Mesendoderm (in vitro differentiated cells): Measurements from ENCODE around the gene TAS2R60.

ENCODE experiments used
- DNase-seq: peaks from one replicate; pipeline ENCODE4 v3.0.0; 2013
- H2AK5ac ChIP-seq: 2 replicates; pipeline ENCODE4 v1.6.1; 2013; ENCODE audit warnings: low read length, inconsistent platforms
- H2BK120ac ChIP-seq: 2 replicates; pipeline ENCODE4 v1.6.1; 2013; ENCODE audit warnings: low read depth, mild to moderate bottlenecking, low read length, moderate library complexity, mixed read lengths
- H2BK15ac ChIP-seq: replicated peaks from 2 replicates; pipeline ENCODE4 v1.6.1; 2013; ENCODE audit warnings: low read depth, mild to moderate bottlenecking, moderate library complexity
- H2BK5ac ChIP-seq: 2 replicates; pipeline ENCODE4 v1.6.1; 2013; ENCODE audit warnings: low read length, inconsistent platforms
- H3K18ac ChIP-seq: 2 replicates; pipeline ENCODE4 v1.6.1; 2013; ENCODE audit warnings: mild to moderate bottlenecking, low read length, mixed read lengths
- H3K23ac ChIP-seq: one replicate; pipeline ENCODE4 v1.6.1; 2013; ENCODE audit warnings: low read length
- H3K27ac ChIP-seq: 2 replicates; pipeline ENCODE4 v1.5.1; 2013; ENCODE audit warnings: low read depth, mild to moderate bottlenecking, inconsistent platforms, low read length, moderate library complexity
- H3K27me3 ChIP-seq: 2 replicates; pipeline ENCODE4 v1.6.1; 2013; ENCODE audit warnings: low read length, control low read depth, mild to moderate bottlenecking, inconsistent platforms; ENCODE audit not compliant: insufficient read depth, poor library complexity
- H3K36me3 ChIP-seq: 2 replicates; pipeline ENCODE4 v1.6.1; 2013; ENCODE audit warnings: low read length, inconsistent platforms; ENCODE audit not compliant: control insufficient read depth, insufficient read depth
- H3K4ac ChIP-seq: one replicate; pipeline ENCODE4 v1.6.1; 2013; ENCODE audit warnings: low read depth, mild to moderate bottlenecking, low read length, moderate library complexity
- H3K4me1 ChIP-seq: 2 replicates; pipeline ENCODE4 v1.6.1; 2013; ENCODE audit warnings: low read depth, low read length, inconsistent platforms; ENCODE audit not compliant: control insufficient read depth
- H3K4me2 ChIP-seq: 2 replicates; pipeline ENCODE4 v1.6.1; 2013; ENCODE audit warnings: low read length
- H3K4me3 ChIP-seq: 2 replicates; pipeline ENCODE4 v1.5.1; 2013; ENCODE audit warnings: mild to moderate bottlenecking, low read length
- H3K56ac ChIP-seq: one replicate; pipeline ENCODE4 v1.6.1; 2013; ENCODE audit warnings: low read length
- H3K79me1 ChIP-seq: 2 replicates; pipeline ENCODE4 v1.6.1; 2013; ENCODE audit warnings: low read length, inconsistent platforms
- H3K79me2 ChIP-seq: 2 replicates; pipeline ENCODE4 v1.6.1; 2013; ENCODE audit warnings: mild to moderate bottlenecking, low read length; ENCODE audit not compliant: control insufficient read depth, insufficient read depth
- H3K9ac ChIP-seq: 2 replicates; pipeline ENCODE4 v1.6.1; 2013; ENCODE audit warnings: low read length, inconsistent platforms
- H4K5ac ChIP-seq: one replicate; pipeline ENCODE4 v1.6.1; 2013; ENCODE audit warnings: low read length
- H4K8ac ChIP-seq: one replicate; pipeline ENCODE4 v1.6.1; 2013; ENCODE audit warnings: low read depth, mild to moderate bottlenecking, control low read depth, low read length, moderate library complexity
- WGBS: extraction: QIAGEN DNeasy Blood & Tissue Kit; methylation state at CpG from one replicate; pipeline ENCODE4 v1.1.7; 2013; ENCODE audit warnings: low lambda C conversion rate, missing lambda C conversion rate; ENCODE audit not compliant: insufficient coverage; ENCODE audit errors: extremely low coverage; 5-methylcytosine and 5-hydroxymethylcytosine counted together

The TAS2R60 gene

DNA sequence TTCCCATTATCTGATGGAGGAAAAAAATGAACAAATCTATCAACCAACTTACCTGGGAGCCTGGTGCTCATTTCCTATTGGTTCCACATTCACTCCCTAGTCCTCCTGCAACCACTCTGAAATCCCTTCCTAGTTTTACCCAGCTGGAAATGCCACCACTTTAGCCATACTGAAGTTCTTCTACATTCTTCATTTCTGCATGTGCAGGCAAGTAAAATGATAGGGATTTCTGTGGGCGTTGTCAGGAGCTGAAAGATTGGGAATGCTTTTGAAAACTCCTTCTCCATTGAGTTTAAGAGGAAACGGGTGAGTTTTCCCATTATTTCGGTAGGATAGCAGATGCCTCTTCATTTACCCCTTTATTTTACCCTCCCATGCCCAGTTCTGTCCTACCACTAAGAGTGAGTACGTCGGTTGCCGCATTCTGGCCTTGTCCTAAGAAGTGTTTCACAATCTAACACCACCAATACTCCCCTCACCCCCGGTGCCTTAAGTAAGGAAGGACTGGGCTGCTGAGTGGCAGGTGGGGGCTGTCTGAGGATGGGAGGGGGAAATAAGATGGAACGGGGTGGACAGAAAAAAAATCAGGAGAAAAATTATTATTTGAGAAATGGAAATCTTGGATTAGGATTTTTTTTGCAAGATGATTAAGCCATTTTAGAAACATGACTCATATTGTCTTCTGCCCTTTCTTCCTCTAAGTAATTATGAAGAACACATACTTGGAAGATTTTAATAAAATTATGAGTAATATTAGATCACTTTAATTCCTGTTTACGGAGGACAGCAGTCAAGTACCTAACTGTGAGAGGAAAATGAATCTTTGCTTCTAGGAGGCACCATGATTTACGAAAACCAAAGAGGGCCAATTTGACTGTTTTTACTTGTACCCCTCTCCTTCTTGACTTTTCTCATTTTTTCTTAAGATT is 13.2 kb upstream of the TAS2R60 start:
- no peaks in the 10 kb centered on the region for H3K79me2 ChIP-seq
- no peak overlapping the region for H4K5ac ChIP-seq
- no peak overlapping the region for H3K4ac ChIP-seq
- H2BK120ac ChIP-seq = no peak overlapping the region
- no peak overlapping the region for H2BK15ac ChIP-seq
- H3K4me2 ChIP-seq = no peak overlapping the region
- no peak overlapping the region for H3K27ac ChIP-seq
- no peaks in the 10 kb centered on the region for H3K79me1 ChIP-seq
- H4K8ac ChIP-seq = no peak overlapping the region
- H3K23ac ChIP-seq = no peak overlapping the region
- no peak overlapping the region for H3K18ac ChIP-seq
- DNase-seq = no peak
- no peak overlapping the region for H2BK5ac ChIP-seq
- no peak overlapping the region for H3K56ac ChIP-seq
- no peaks in the 10 kb centered on the region for H3K27me3 ChIP-seq
- no peak overlapping the region for H3K4me3 ChIP-seq
- no peaks in the 10 kb centered on the region for H3K36me3 ChIP-seq
- H3K4me1 ChIP-seq = no peaks in the 10 kb centered on the region
- H2AK5ac ChIP-seq = no peak overlapping the region
- WGBS = no CpG with 5 or more reads among the region's 10 CpGs
- H3K9ac ChIP-seq = no peak overlapping the region

DNA sequence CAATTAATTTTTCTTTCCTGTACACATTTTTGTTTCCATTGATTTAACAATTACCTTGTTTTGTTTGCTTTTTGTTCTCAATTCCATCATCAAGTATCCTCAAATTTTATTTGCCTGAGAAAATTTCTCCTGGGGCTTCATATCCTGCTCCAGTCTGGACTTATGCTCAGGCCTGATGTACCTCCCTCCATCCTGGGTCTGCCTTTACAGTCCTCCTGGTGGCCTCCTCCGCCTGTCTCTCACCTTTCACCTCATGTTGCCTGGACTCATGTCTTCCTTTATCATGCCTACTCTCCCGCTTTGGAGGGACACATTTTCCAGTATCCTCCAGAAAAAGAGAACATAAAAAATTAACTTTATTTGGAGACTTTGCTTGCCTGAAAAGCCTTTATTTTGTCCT is 12.1 kb upstream of the TAS2R60 start:
- no peaks in the 10 kb centered on the region for H3K4me1 ChIP-seq
- H4K5ac ChIP-seq = no peak overlapping the region
- H3K27ac ChIP-seq = no peak overlapping the region
- no peaks in the 10 kb centered on the region for H3K79me1 ChIP-seq
- H2AK5ac ChIP-seq = no peak overlapping the region
- no peak overlapping the region for H3K9ac ChIP-seq
- H3K4ac ChIP-seq = no peak overlapping the region
- H3K4me2 ChIP-seq = no peak overlapping the region
- DNase-seq = no peak
- H3K18ac ChIP-seq = no peak overlapping the region
- no peak overlapping the region for H2BK5ac ChIP-seq
- H3K4me3 ChIP-seq = no peak overlapping the region
- H3K27me3 ChIP-seq = no peaks in the 10 kb centered on the region
- H4K8ac ChIP-seq = no peak overlapping the region
- H3K36me3 ChIP-seq = no peaks in the 10 kb centered on the region
- H2BK120ac ChIP-seq = no peak overlapping the region
- WGBS = no CpG with 5 or more reads among the region's 2 CpGs
- H3K56ac ChIP-seq = no peak overlapping the region
- no peak overlapping the region for H3K23ac ChIP-seq
- H3K79me2 ChIP-seq = no peaks in the 10 kb centered on the region
- H2BK15ac ChIP-seq = no peak overlapping the region

DNA sequence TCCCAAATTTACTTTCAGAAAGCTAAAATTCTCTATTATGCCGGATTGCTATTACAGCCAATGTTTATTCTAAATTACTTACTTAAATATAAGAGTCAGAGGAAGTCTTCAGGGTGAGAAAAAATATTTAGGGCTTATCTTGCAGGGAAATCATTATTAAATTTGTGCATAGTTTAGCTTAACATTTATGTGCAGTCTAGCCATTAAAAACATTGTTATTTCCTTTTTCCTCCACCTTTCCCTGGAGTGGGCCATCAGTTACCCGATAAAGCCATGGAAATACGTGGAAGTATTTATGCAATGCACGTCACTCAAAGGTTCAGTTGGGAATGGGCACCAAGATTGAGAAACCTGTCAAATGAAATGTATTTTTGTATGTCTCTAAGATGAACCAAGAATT is 9.5 kb upstream of the TAS2R60 start:
- H3K4me2 ChIP-seq = no peak overlapping the region
- H2BK5ac ChIP-seq = no peak overlapping the region
- H3K18ac ChIP-seq = no peak overlapping the region
- H3K9ac ChIP-seq = no peak overlapping the region
- no peak overlapping the region for H3K4ac ChIP-seq
- no peak overlapping the region for H3K56ac ChIP-seq
- no peak overlapping the region for H2AK5ac ChIP-seq
- peaks cover 2% of the 10 kb centered on the region for H3K4me1 ChIP-seq
- no peak overlapping the region for H3K23ac ChIP-seq
- no peaks in the 10 kb centered on the region for H3K27me3 ChIP-seq
- H2BK120ac ChIP-seq = no peak overlapping the region
- no peaks in the 10 kb centered on the region for H3K79me1 ChIP-seq
- H3K27ac ChIP-seq = no peak overlapping the region
- H3K79me2 ChIP-seq = no peaks in the 10 kb centered on the region
- WGBS = no CpG with 5 or more reads among the region's 4 CpGs
- no peak for DNase-seq
- no peak overlapping the region for H4K8ac ChIP-seq
- H4K5ac ChIP-seq = no peak overlapping the region
- H3K4me3 ChIP-seq = no peak overlapping the region
- no peaks in the 10 kb centered on the region for H3K36me3 ChIP-seq
- H2BK15ac ChIP-seq = no peak overlapping the region

DNA sequence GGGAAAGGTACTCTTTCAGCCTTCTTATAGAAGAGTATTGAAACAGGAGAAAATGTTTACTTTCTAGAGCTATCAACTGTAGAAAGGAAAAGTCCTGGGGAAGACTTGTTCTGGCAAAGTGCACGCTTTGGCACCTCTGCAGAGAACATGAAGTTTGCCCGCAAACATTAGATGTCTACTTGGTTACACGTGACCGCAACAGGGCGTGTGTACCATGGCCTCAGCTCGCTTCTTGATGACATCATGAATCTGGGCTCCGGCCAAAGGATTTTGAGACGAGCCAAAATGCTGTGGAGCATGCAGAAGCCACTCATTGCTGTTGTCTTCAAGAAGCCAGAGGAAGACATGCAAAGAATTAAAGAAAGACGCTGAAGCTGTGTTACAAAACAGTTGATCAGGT is 8.6 kb upstream of the TAS2R60 start:
- Histone ChIP-seq H3K4me1 (peaks cover 2% of the 10 kb centered on the region), H3K4me3 (no peak overlapping the region)

DNA sequence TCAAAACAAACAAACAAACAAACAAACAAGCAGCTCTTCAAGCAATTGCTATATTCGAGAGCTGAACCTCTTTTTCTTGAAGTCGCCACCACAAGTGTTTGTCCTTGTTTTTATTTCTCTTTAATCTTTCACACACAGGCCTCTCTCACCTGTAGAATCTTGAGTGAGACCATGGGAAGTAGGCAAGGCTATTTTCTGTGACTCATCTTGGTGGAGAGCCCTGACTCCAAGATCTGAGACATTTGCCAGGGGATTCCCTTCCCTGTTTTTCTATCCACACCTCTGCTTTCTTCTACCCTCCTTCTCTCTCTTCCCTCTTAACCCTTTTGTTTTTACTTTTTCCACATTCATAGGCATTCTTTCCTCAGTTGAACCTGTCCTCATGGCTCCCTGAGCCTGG is 8.0 kb upstream of the TAS2R60 start:
- Histone ChIP-seq H2BK5ac (no peak overlapping the region), H3K27ac (no peak overlapping the region), H3K79me2 (no peaks in the 10 kb centered on the region), H3K18ac (no peak overlapping the region), H2AK5ac (no peak overlapping the region), H3K27me3 (no peaks in the 10 kb centered on the region), H3K23ac (no peak overlapping the region), H2BK15ac (no peak overlapping the region), H3K4me1 (peaks cover 2% of the 10 kb centered on the region), H4K8ac (no peak overlapping the region), H3K4me2 (no peak overlapping the region), H4K5ac (no peak overlapping the region), H3K79me1 (no peaks in the 10 kb centered on the region), H3K9ac (no peak overlapping the region), H3K4me3 (no peak overlapping the region), H2BK120ac (no peak overlapping the region), H3K4ac (no peak overlapping the region), H3K36me3 (no peaks in the 10 kb centered on the region), H3K56ac (no peak overlapping the region)
- DNase-seq = no peak
- WGBS = no CpG with 5 or more reads among the region's 2 CpGs

More for the DNA sequence above, 8.6 kb upstream of the TAS2R60 start:
- H3K18ac ChIP-seq = no peak overlapping the region
- H3K79me1 ChIP-seq = no peaks in the 10 kb centered on the region
- H2BK15ac ChIP-seq = no peak overlapping the region
- H3K27ac ChIP-seq = no peak overlapping the region
- H2AK5ac ChIP-seq = no peak overlapping the region
- H3K4ac ChIP-seq = no peak overlapping the region
- H3K56ac ChIP-seq = no peak overlapping the region
- no peak for DNase-seq
- H3K9ac ChIP-seq = no peak overlapping the region
- no peak overlapping the region for H3K23ac ChIP-seq
- no peak overlapping the region for H2BK120ac ChIP-seq
- no peaks in the 10 kb centered on the region for H3K27me3 ChIP-seq
- no peak overlapping the region for H2BK5ac ChIP-seq
- no CpG with 5 or more reads among the region's 9 CpGs for WGBS
- H4K8ac ChIP-seq = no peak overlapping the region
- H3K36me3 ChIP-seq = no peaks in the 10 kb centered on the region
- no peak overlapping the region for H4K5ac ChIP-seq
- no peak overlapping the region for H3K4me2 ChIP-seq
- no peaks in the 10 kb centered on the region for H3K79me2 ChIP-seq
